CD4-positive, alpha-beta memory T cell (primary cell): ENCODE data around the gene STX1A. TPM values are rescaled to one million over a fixed set of nuclear protein-coding genes. Genes with fewer than 3 reads are reported as not detected.
"Not testable (repeated sequence)": the region's sequence is repeated elsewhere in the genome, so short reads cannot be mapped to it uniquely, and the experiment has no call there.

ENCODE experiments used
- CTCF ChIA-PET: fragments of 350-600 bp; sonication (Branson Sonifier 250); formaldehyde crosslinking; loops from one replicate; lab custom pipeline; 2021; ENCODE audit warnings: inconsistent platforms; ENCODE audit not compliant: partially characterized antibody; lab: Charles Lee
- POLR2A ChIA-PET: fragments of 350-600 bp; sonication (Branson Sonifier 250); formaldehyde crosslinking; loops from one replicate; lab custom pipeline; 2021; ENCODE audit not compliant: partially characterized antibody; lab: Charles Lee
- DNase-seq, 5 donors: peaks; one replicate each; pipeline versions ENCODE4 v3.0.0 to v3.0.0-alpha.2; 2020 to 2022; ENCODE audit warnings: mixed read lengths in 1 of 5
- H3K27ac ChIP-seq: one replicate; pipeline ENCODE4 v1.7.0; 2013; ENCODE audit warnings: low read depth, low read length
- H3K27me3 ChIP-seq: 2 replicates; pipeline ENCODE4 v1.7.0; 2013; ENCODE audit warnings: mild to moderate bottlenecking, low read length, moderate library complexity; ENCODE audit not compliant: insufficient read depth
- H3K36me3 ChIP-seq: 2 replicates; pipeline ENCODE4 v1.7.0; 2013; ENCODE audit warnings: mild to moderate bottlenecking, low read length, moderate library complexity; ENCODE audit not compliant: insufficient read depth
- H3K4me1 ChIP-seq: 2 replicates; pipeline ENCODE4 v1.7.0; 2013; ENCODE audit warnings: mild to moderate bottlenecking, low read length, moderate library complexity; ENCODE audit not compliant: insufficient read depth
- H3K4me3 ChIP-seq, 2 donors: one replicate each; pipeline ENCODE4 v1.7.0; 2013; ENCODE audit warnings: low read length in 2 of 2, mild to moderate bottlenecking in 1 of 2
- H3K9me3 ChIP-seq, 2 donors: one replicate each; pipeline ENCODE4 v1.7.0; 2013; ENCODE audit warnings: low read length in 2 of 2, control low read depth in 1 of 2; ENCODE audit not compliant: control insufficient read depth in 1 of 2
- H3K27ac Mint-ChIP-seq, 7 donors: one replicate each; pipeline ENCODE4 v1.8.0; 2020 to 2021; ENCODE audit warnings: mixed read lengths in 7 of 7, mild to moderate bottlenecking in 6 of 7, inconsistent platforms in 3 of 7, moderate library complexity in 3 of 7
- H3K27me3 Mint-ChIP-seq, 2 donors: one replicate each; pipeline ENCODE4 v1.8.0; 2020 to 2021; ENCODE audit warnings: mixed read lengths in 2 of 2
- H3K36me3 Mint-ChIP-seq, 2 donors: one replicate each; pipeline ENCODE4 v1.8.0; 2020 to 2021; ENCODE audit warnings: mixed read lengths in 2 of 2, inconsistent platforms in 1 of 2, mild to moderate bottlenecking in 1 of 2
- H3K4me1 Mint-ChIP-seq, 4 donors: one replicate each; pipeline ENCODE4 v1.8.0; 2020 to 2021; ENCODE audit warnings: mixed read lengths in 4 of 4, mild to moderate bottlenecking in 1 of 4
- H3K4me3 Mint-ChIP-seq, 8 donors: one replicate each; pipeline ENCODE4 v1.8.0; 2020 to 2021; ENCODE audit warnings: mixed read lengths in 8 of 8, mild to moderate bottlenecking in 7 of 8, moderate library complexity in 6 of 8, inconsistent platforms in 3 of 8
- H3K9me3 Mint-ChIP-seq, 8 donors: one replicate each; pipeline ENCODE4 v1.8.0; 2020 to 2021; ENCODE audit warnings: mixed read lengths in 8 of 8, mild to moderate bottlenecking in 5 of 8, inconsistent platforms in 3 of 8, moderate library complexity in 1 of 8
- intact Hi-C: fragments of 100-400 bp; cut with micrococcal nuclease; formaldehyde crosslinking; loops from one replicate; pipeline ENCODE4 v1.15.1; 2023
- polyA plus RNA-seq, 2 donors: library from polyadenylated mRNA; unstranded; fragments of 300-500 nt; fragmentation: Illumina TruSeq; gene quantifications; one replicate each; pipeline ENCODE4 v1.2.3, GENCODE V29; 2021
- total RNA-seq, 2 experiments: library from RNA; stranded (reverse); gene quantifications; one replicate each; pipeline ENCODE4 v1.2.3, GENCODE V29; 2021

The STX1A gene
- total and polyA plus RNA-seq, 4 experiments from 2014 or later = 1.2 to 8.3 (median 5.4) TPM

DNA sequence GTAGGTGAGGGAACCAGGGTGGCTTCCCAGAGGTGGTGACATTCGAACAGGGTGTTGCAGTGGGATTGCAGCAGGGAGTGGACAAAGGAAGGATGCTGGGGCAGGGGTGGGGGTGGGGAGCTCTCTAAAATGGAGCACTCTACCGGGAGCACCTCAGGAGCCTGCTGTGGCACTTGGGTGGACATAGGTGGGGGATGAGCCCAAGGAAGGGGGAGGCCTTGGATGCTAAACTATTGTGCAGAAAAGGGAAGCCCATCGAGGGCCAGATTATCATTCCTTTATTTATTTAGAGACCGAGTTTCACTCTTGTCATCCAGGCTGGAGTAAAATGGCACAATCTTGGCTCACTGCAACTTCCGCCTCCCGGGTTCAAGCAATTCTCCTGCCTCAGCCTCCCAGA, 3.3 kb upstream of the STX1A start:
- H3K27ac ChIP-seq = no peak overlapping the region
- ChIA-PET POLR2A (no interaction called here), CTCF (interaction anchor here (1.3 to 5.9 kb wide), 4 partner anchors 10 to 115 kb away, joined by 3 to 111 read pairs (median 4); partner anchors contain the start of gene ABHD11)
- no peaks in the 10 kb centered on the region for H3K36me3 ChIP-seq
- Mint-ChIP-seq H3K4me3 (no peak overlapping the region), H3K27me3 (peaks cover under 1 to 2% of the 10 kb centered on the region in 2 donors), H3K36me3 (no peaks in the 10 kb centered on the region), H3K27ac (peak overlapping the region in 1 of 7 donors; percentile 22), H3K9me3 (no peaks in the 10 kb centered on the region), H3K4me1 (peaks cover 8 to 17% (median 9%) of the 10 kb centered on the region in 4 donors)
- no peaks in the 10 kb centered on the region for H3K27me3 ChIP-seq
- H3K4me1 ChIP-seq = peaks cover 15% of the 10 kb centered on the region
- intact Hi-C loops = no loop called here
- no peak overlapping the region for H3K4me3 ChIP-seq
- no peaks in the 10 kb centered on the region for H3K9me3 ChIP-seq
- no peak for DNase-seq

DNA sequence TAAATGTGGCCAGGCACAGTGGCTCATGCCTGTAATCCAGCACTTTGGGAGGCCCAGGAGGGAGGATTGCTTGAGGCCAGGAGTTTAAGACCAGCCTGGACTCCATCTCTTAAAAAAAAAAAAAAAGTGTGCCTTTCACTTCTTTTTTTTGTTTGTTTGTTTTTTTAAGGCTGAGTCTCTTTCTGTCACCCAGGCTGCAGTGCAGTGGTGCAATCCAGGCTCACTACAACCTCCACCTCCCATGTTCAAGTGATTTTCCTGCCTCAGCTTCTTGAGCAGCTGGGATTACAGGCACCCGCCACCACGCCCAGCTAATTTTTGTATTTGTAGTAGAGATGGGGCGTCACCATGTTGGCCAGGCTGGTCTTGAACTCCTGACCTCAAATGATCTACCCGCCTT, 2.7 kb upstream of the STX1A start:
- peaks cover 11 to 21% (median 14%) of the 10 kb centered on the region in 4 donors for H3K4me1 Mint-ChIP-seq
- POLR2A ChIA-PET, H3K9me3 ChIP-seq, H3K27ac ChIP-seq, H3K36me3 ChIP-seq, H3K27me3 ChIP-seq, DNase-seq, H3K27me3 Mint-ChIP-seq, H3K9me3 Mint-ChIP-seq, H3K4me3 ChIP-seq, H3K36me3 Mint-ChIP-seq, H3K4me3 Mint-ChIP-seq, intact Hi-C loops: not testable (repeated sequence)
- CTCF ChIA-PET = interaction anchor here (1.0 to 5.9 kb wide), 4 partner anchors 11 to 115 kb away, joined by 3 to 111 read pairs (median 4); partner anchors contain the start of gene ABHD11
- peak overlapping the region in 2 of 7 donors; percentile 22 to 71 for H3K27ac Mint-ChIP-seq
- H3K4me1 ChIP-seq = peaks cover 21% of the 10 kb centered on the region

DNA sequence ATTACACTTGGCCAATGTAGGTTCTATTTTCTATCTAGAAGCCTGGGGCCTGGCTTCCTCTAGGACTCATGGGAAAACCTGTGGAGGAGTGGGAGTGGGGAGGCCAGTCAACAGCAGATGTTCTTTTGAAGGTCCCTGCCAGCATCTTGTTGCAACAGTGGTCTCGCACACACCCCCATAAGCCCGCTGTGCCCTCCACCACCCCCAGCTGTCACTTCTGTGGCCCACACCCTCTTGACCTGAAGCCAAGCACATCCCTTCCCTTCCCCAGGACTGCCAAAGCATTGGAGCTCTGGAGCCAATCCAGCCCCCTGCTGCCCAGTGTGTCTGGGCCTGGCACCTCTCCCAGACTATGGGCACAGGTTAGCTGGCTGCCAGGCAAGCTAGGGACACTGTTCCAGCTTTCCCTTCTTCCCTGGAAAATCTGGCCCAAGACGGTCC, 1.9 kb upstream of the STX1A start:
- ChIA-PET CTCF (interaction anchor here (1.0 to 5.9 kb wide), 2 partner anchors 92 to 114 kb away, joined by 3 to 111 read pairs; no protein-coding TSS in a partner anchor), POLR2A (no interaction called here)
- Histone ChIP-seq H3K9me3 (no peaks in the 10 kb centered on the region), H3K36me3 (no peaks in the 10 kb centered on the region), H3K4me1 (peaks cover 29% of the 10 kb centered on the region), H3K4me3 (no peak overlapping the region), H3K27ac (no peak overlapping the region), H3K27me3 (no peaks in the 10 kb centered on the region)
- no peaks in the 10 kb centered on the region for H3K36me3 Mint-ChIP-seq
- H3K9me3 Mint-ChIP-seq = no peaks in the 10 kb centered on the region
- H3K27me3 Mint-ChIP-seq = peaks cover 0 to 2% of the 10 kb centered on the region in 2 donors
- H3K27ac Mint-ChIP-seq = peak overlapping the region in 2 of 7 donors; percentile 71 to 75
- peaks cover 14 to 25% (median 17%) of the 10 kb centered on the region in 4 donors for H3K4me1 Mint-ChIP-seq
- intact Hi-C loops = no loop called here
- DNase-seq = no peak
- H3K4me3 Mint-ChIP-seq = peak overlapping the region in 4 of 8 donors; percentile 47 to 64 (median 52)

DNA sequence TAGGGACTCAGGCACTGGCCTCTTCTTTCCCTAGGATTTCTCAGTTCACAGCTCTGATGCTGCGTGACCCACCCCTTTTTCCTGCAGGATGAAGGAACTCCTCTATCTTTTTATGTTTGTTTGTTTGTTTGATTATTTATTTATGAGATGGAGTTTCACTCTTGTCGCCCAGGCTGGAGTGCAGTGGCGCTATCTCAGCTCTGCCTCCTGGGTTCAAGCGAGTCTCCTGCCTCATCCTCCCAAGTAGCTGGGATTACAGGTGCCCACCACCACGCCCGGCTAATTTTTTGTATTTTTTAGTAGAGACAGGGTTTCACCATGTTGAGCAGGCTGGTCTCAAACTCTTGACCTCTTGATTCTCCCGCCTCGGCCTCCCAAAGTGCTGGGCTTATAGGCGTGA, 974 bp upstream of the STX1A start:
- H3K9me3 Mint-ChIP-seq, H3K27ac ChIP-seq, H3K27me3 Mint-ChIP-seq, H3K27me3 ChIP-seq, H3K36me3 Mint-ChIP-seq, H3K36me3 ChIP-seq, intact Hi-C loops, DNase-seq, H3K4me3 ChIP-seq, H3K9me3 ChIP-seq: not testable (repeated sequence)
- H3K4me3 Mint-ChIP-seq = peak overlapping the region; percentile 70 to 86 (median 82)
- peaks cover 34% of the 10 kb centered on the region for H3K4me1 ChIP-seq
- ChIA-PET CTCF (interaction anchor here (1.2 to 1.3 kb wide), 3 partner anchors 14 to 114 kb away, joined by 3 to 8 read pairs (median 4); no protein-coding TSS in a partner anchor), POLR2A (interaction anchor here (1.2 to 2.1 kb wide), 3 partner anchors 15 to 18 kb away, joined by 3 to 10 read pairs (median 7); partner anchors contain the start of gene ABHD11)
- H3K27ac Mint-ChIP-seq = peak overlapping the region in 4 of 7 donors; percentile 44 to 90 (median 72)
- peaks cover 14 to 29% (median 20%) of the 10 kb centered on the region in 4 donors for H3K4me1 Mint-ChIP-seq

DNA sequence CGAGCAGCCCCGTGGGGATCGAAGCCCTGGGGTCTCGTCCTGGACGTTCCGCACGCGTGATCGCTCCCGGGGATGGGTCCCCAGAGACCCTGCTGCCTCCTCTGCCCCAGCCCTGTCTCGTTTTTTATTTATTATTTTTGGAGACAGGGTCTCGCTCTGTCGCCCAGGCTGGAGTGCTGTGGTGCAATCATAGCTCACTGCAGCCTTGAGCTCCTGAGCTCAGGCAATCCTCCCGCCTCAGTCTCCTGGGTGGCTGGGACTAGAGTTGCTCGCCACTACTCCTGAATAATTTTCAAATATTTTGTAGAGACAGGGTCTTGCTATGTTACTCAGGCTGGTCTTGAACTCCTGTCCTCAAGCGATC, 319 bp upstream of the STX1A start:
- peaks cover 34% of the 10 kb centered on the region for H3K4me1 ChIP-seq
- Mint-ChIP-seq H3K36me3 (no peaks in the 10 kb centered on the region), H3K27ac (peak overlapping the region in 4 of 7 donors; percentile 68 to 90 (median 70)), H3K9me3 (no peaks in the 10 kb centered on the region), H3K4me3 (peak overlapping the region; percentile 70 to 86 (median 82)), H3K27me3 (peaks cover 0 to 2% of the 10 kb centered on the region in 2 donors), H3K4me1 (peaks cover 14 to 29% (median 20%) of the 10 kb centered on the region in 4 donors)
- H3K27ac ChIP-seq = no peak overlapping the region
- no peak overlapping the region for H3K4me3 ChIP-seq
- intact Hi-C loops = loop anchor here (1.0 to 5.0 kb wide), 2 partner anchors 19 to 52 kb away; partner anchors contain the start of genes ABHD11 and VPS37D
- H3K27me3 ChIP-seq = no peaks in the 10 kb centered on the region
- no peaks in the 10 kb centered on the region for H3K9me3 ChIP-seq
- ChIA-PET POLR2A (interaction anchor here (1.2 to 2.1 kb wide), 3 partner anchors 14 to 19 kb away, joined by 3 to 10 read pairs (median 7); partner anchors contain the start of gene ABHD11), CTCF (interaction anchor here (1.2 to 1.3 kb wide), 3 partner anchors 15 to 113 kb away, joined by 3 to 8 read pairs (median 4); no protein-coding TSS in a partner anchor)
- peak in 1 of 5 donors; percentile 25 for DNase-seq
- H3K36me3 ChIP-seq = no peaks in the 10 kb centered on the region

DNA sequence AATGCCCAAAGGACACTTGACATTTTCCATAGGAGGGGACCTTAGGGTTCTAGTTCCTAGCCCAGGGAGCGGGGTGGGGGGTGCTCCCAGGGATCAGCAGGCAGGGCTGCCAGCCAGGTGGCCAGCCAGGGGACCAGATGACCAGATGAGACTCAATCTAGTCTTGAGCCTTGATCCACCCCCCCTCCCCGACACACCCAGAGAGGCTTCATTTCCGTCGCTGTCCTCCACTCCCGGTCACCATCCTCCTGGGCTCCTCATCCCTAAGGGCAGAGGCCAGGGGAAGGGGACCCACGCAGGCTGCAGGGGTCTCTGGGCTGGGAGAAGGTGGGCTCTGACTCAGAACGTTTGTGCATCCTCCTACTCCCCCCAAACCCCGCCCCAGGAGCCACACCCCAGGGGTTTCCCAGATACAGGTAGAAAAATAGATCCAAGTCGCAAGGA, 1.0 kb downstream of the STX1A start:
- intact Hi-C loops = loop anchor here (1.0 to 5.0 kb wide), 2 partner anchors 35 to 51 kb away; partner anchors contain the start of genes BUD23, DNAJC30 and VPS37D
- POLR2A ChIA-PET = interaction anchor here (0.8 to 2.2 kb wide), 6 partner anchors 13 to 889 kb away, joined by 3 to 8 read pairs (median 4); partner anchors contain the start of genes ABHD11 and BAZ1B
- H3K9me3 Mint-ChIP-seq = no peaks in the 10 kb centered on the region
- H3K4me1 ChIP-seq = peaks cover 34% of the 10 kb centered on the region
- H3K4me1 Mint-ChIP-seq = peaks cover 13 to 29% (median 20%) of the 10 kb centered on the region in 4 donors
- peak in 2 of 5 donors; percentile 28 to 66 for DNase-seq
- peak overlapping the region; percentile 65 to 76 for H3K4me3 ChIP-seq
- H3K36me3 ChIP-seq = no peaks in the 10 kb centered on the region
- CTCF ChIA-PET = interaction anchor here (1.6 to 2.0 kb wide), 2 partner anchors 16 to 112 kb away, joined by 6 to 9 read pairs; no protein-coding TSS in a partner anchor
- no peaks in the 10 kb centered on the region for H3K36me3 Mint-ChIP-seq
- no peaks in the 10 kb centered on the region for H3K27me3 ChIP-seq
- H3K27ac ChIP-seq = peak overlapping the region; percentile 46
- no peaks in the 10 kb centered on the region for H3K9me3 ChIP-seq
- peak overlapping the region; percentile 83 to 92 (median 91) for H3K4me3 Mint-ChIP-seq
- H3K27me3 Mint-ChIP-seq = no peaks in the 10 kb centered on the region
- H3K27ac Mint-ChIP-seq = peak overlapping the region in 5 of 7 donors; percentile 15 to 96 (median 76)

DNA sequence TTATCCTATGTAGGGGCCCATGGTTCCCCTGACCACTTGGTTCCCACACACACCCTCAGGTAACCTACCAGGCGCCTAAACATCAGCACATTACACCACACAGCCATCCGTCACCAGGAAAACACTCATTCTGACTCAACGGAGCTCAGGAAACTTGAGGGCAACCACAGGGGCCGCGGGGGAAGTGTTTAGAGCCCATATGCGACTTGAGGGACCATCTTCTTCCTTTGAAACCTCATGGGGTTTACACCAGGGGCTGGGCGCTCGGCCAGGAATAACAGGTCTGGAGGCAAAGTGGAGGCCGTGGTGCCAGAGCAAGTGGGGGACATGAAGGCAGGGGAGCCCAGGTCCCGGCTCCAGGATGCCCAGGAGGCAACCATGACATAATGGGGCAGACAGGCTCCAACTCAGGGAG, 1.5 kb downstream of the STX1A start:
- Histone ChIP-seq H3K27me3 (no peaks in the 10 kb centered on the region), H3K36me3 (no peaks in the 10 kb centered on the region), H3K4me3 (peak overlapping the region in 1 of 2 donors; percentile 76), H3K4me1 (peaks cover 34% of the 10 kb centered on the region), H3K27ac (peak overlapping the region; percentile 28), H3K9me3 (no peaks in the 10 kb centered on the region)
- H3K36me3 Mint-ChIP-seq = no peaks in the 10 kb centered on the region
- no peaks in the 10 kb centered on the region for H3K9me3 Mint-ChIP-seq
- H3K27me3 Mint-ChIP-seq = no peaks in the 10 kb centered on the region
- peaks cover 14 to 29% (median 20%) of the 10 kb centered on the region in 4 donors for H3K4me1 Mint-ChIP-seq
- H3K4me3 Mint-ChIP-seq = peak overlapping the region; percentile 83 to 92 (median 91)
- CTCF ChIA-PET = interaction anchor here (1.6 to 2.0 kb wide), 3 partner anchors 16 to 111 kb away, joined by 5 to 9 read pairs (median 6); no protein-coding TSS in a partner anchor
- peak overlapping the region; percentile 76 to 96 (median 93) for H3K27ac Mint-ChIP-seq
- intact Hi-C loops = loop anchor here (1.0 to 5.0 kb wide), 2 partner anchors 35 to 51 kb away; partner anchors contain the start of genes BUD23, DNAJC30 and VPS37D
- DNase-seq = peak; percentile 59 to 90 (median 71)
- POLR2A ChIA-PET = interaction anchor here (0.7 to 2.2 kb wide), 7 partner anchors 12 to 889 kb away, joined by 3 to 8 read pairs (median 4); partner anchors contain the start of genes ABHD11, BAZ1B, BUD23 and DNAJC30
